Heart left ventricle (tissue), 13 donors: Measurements from ENCODE around the gene C11orf54.

Experiments
- CTCF ChIP-seq, 12 donors: fragments of 200-600 bp; sonication (generic) in 4 of 12; IDR thresholded peaks; one replicate each; pipeline versions ENCODE4 v1.5.0 to v1.8.0; 2018 to 2022; ENCODE audit warnings: antibody characterized with exemption in 12 of 12, mild to moderate bottlenecking in 5 of 12
- POLR2A ChIP-seq, 2 donors: fragments of 450-650 bp; IDR thresholded peaks; one replicate each; pipeline ENCODE4 v1.6.1; 2017; ENCODE audit warnings: antibody characterized with exemption in 2 of 2, mild to moderate bottlenecking in 2 of 2, moderate library complexity in 2 of 2
- donor health status: ischemic (EF 13 %, LVEDD 7.1; RV severe dilation, severe dysfunction).
- donor health status: DM: no; HTN: yes; CAD: no.
- donor health status: DM: no; HTN: no; CAD: no.
- donor health status: ischemic (EF 25% LVEDD 6.9; RV normal size, moderate dysfunction).
- donor health status: ischemic (EF 25% LVEDD 5.7; RV mildly dilated, moderate dysfunction).
- donor health status: ischemic (EF 35%, LVEDD 5.7; RV mildly dilated, moderate dysfunction).
- donor health status: nonischemic (EF 11% LVEDD 7.7; RV severe dilation, severe dysfunction).
- donor health status: DM: yes; HTN: yes; CAD: no.
- donor health status: PGD.
- donor health status: ischemic (EF 29% LVEDD 5.4; RV normal size, mild dysfunction).
- donor health status: nonischemic (EF 23%, LVEDD 6.1; RV moderate dilation, normal function).

GRCh38 chr11:93796441-93797231, 55.2 kb downstream of the C11orf54 start:
- TF ChIP-seq CTCF (IDR thresholded peaks at IDR 0.05) (no peak), POLR2A (IDR thresholded peaks at IDR 0.05) (no peak)
